ENCODE results near the gene RAPGEF2.

Gene RAPGEF2

DNA sequence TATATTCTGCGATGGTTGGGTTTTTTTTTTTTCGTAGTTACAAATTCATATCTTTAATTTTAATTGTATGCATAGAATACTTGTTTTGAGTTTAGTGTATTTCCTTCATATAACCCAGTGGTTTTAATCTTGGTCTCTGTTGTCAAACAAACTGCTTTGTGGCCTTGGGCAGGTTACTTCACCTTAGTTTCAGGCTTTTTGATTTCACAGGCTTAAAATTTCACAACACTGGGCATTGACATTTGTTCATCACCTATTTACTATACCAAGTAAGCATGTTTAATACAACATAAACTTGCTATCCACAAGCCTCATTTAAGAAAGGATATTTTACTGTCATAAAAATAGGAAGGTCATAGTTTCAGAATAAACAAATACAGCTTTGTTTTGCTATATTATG lies 14.7 kb downstream of the RAPGEF2 start:
- no peak overlapping the region for H3K4me3 ChIP-seq (replicated peaks in 1 of 2; ENCODE audit: low read depth in 2 of 2, low read length in 2 of 2)
- TF ChIP-seq, protein P1, sequence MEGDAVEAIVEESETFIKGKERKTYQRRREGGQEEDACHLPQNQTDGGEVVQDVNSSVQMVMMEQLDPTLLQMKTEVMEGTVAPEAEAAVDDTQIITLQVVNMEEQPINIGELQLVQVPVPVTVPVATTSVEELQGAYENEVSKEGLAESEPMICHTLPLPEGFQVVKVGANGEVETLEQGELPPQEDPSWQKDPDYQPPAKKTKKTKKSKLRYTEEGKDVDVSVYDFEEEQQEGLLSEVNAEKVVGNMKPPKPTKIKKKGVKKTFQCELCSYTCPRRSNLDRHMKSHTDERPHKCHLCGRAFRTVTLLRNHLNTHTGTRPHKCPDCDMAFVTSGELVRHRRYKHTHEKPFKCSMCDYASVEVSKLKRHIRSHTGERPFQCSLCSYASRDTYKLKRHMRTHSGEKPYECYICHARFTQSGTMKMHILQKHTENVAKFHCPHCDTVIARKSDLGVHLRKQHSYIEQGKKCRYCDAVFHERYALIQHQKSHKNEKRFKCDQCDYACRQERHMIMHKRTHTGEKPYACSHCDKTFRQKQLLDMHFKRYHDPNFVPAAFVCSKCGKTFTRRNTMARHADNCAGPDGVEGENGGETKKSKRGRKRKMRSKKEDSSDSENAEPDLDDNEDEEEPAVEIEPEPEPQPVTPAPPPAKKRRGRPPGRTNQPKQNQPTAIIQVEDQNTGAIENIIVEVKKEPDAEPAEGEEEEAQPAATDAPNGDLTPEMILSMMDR (IDR thresholded peaks at IDR 0.05; ENCODE audit: low read depth, low read length) = no peak
- no peak for DNase-seq (ENCODE audit: low read depth in 2 of 2)

DNA sequence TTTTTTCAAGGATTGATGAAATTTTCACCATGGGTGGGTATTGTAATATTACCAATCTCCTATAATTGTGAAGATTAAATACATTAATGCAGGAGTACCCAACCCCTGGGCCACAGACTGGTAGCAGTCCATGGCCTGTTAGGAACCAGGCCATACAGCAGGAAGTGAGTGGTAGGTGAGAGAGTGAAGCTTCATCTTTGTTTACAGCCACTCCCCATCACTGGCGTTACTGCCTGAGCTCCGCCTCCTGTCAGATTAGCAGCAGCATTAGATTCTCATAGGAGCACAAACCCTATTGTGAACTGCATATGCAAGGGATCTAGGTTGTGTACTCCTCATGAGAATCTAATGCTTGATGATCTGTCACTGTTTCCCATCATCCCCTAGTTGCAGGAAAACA lies 15.1 kb downstream of the RAPGEF2 start:
- TF ChIP-seq, protein P1 (IDR thresholded peaks at IDR 0.05; ENCODE audit: low read depth, low read length) = no peak
- H3K4me3 ChIP-seq (replicated peaks in 1 of 2; ENCODE audit: low read depth in 2 of 2, low read length in 2 of 2) = no peak overlapping the region
- no peak for DNase-seq (ENCODE audit: low read depth in 2 of 2)

DNA sequence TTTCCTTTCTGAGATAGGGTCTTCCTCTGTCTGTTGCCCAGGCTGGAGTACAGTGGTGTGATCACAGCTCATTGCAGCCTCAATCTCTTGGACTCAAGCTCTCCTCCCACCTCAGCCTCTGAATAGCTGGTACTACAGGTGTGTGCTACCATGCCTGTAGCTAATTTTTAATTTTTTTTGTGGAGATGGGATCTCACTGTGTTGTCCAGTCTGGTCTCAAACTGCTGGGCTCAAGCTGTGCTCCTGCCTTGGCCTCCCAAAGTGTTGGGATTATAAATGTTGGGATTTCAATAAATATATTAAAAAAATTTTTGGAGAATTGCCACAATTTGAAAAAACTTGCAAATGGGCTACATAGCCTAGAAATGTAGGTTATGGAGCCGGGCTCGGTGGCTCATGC lies 18.5 kb downstream of the RAPGEF2 start:
- H3K4me3 ChIP-seq (replicated peaks in 1 of 2; ENCODE audit: low read depth in 2 of 2, low read length in 2 of 2) = no peak overlapping the region
- TF ChIP-seq, protein P1 (IDR thresholded peaks at IDR 0.05; ENCODE audit: low read depth, low read length) = no peak
- DNase-seq (ENCODE audit: low read depth in 2 of 2) = no peak

DNA sequence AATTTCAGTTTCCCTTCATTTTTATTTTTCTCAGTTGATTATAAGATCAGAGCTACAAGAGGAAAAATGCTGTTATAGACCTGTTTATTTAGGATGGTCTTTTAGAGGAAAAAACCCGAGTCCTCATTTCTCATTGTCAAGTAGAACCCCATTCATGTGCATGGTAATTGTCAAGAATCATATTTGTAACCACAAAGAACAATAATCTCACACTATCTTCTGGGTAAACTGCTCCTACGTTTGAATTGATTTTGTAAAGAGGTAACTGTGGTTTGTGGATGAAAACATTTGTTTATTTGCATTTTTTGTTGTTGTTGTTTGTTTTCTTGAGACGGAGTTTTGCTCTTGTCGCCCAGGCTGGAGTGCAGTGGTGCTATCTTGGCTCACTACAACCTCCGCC lies 23.8 kb downstream of the RAPGEF2 start:
- no peak for DNase-seq (ENCODE audit: low read depth in 2 of 2)
- no peak overlapping the region for H3K4me3 ChIP-seq (replicated peaks in 1 of 2; ENCODE audit: low read depth in 2 of 2, low read length in 2 of 2)
- TF ChIP-seq, protein P1 (IDR thresholded peaks at IDR 0.05; ENCODE audit: low read depth, low read length) = no peak

DNA sequence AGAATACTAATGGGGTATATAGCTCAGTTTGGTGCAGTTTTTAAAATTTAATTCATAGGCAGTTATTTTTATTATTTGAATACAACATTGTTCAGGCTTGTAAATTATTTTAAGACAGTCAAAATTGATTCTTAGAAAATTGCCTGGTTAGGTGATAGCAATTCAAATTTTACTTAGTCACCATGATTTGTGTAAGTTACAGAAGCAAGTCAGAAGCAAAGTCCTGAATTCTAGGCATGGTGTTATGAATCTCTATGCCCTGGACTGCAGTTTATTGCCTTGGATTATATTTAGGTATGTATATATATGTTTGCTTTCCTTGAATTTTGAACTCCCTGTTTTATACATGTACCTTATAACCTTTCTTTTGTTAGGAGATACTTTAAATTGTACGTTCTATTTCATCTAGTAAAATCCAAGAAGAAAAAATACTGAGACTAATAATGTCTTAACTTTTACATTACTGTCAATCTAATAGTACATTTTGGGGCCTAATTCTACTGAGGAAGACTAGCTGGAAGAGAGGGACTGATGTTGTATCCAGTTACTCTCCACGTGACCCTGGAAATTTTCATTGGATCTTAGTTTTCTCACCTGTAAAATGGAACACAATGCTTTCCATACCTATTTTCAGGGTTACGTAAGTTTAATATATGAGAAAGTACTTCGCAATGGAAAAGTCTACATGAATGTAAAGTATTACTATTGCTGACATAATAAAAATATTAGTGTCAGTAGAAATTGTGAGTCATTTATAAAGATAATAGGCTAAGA lies 25.1 kb downstream of the RAPGEF2 start:
- H3K4me3 ChIP-seq (replicated peaks in 1 of 2; ENCODE audit: low read depth in 2 of 2, low read length in 2 of 2) = no peak overlapping the region
- TF ChIP-seq, protein P1 (IDR thresholded peaks at IDR 0.05; ENCODE audit: low read depth, low read length) = no peak
- DNase-seq (ENCODE audit: low read depth in 2 of 2) = no peak

DNA sequence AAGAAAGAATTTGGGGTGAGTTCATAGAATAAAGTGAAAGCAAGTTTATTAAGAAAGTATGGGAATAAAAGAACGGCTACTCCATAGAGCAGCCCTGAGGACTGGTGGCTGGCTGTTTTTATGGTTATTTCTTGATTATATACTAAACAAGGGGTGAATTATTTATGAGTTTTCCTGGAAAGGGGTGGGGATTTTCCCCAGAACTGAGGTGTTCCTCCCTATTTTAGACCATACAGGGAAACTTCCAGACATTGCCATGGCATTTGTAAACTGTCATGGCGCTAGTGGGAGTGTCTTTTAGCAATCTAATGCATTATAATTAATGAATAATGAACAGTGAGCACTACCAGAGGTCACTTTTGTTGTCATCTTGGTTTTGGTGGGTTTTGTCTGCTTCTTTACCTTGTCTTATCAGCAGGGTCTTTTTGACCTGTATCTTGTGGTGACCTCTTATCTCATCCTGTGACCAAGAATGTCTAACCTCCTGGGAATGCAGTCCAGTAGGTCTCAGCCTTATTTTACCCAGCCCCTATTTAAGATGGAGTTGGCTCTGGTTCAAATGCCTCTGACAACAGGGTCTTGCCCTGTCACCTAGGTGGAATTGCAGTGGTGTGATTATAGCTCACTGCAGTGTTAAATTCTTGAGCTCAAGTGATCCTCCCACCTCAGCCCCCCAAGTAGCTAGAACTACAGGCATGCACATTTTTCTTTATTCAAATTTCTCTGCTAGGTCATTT lies 27.1 kb downstream of the RAPGEF2 start:
- no peak overlapping the region for H3K4me3 ChIP-seq (replicated peaks in 1 of 2; ENCODE audit: low read depth in 2 of 2, low read length in 2 of 2)
- no peak for DNase-seq (ENCODE audit: low read depth in 2 of 2)
- TF ChIP-seq, protein P1 (IDR thresholded peaks at IDR 0.05; ENCODE audit: low read depth, low read length) = no peak
